Measurements from ENCODE around the gene FAM193A.
"Not testable (repeated sequence)": the region's sequence is repeated elsewhere in the genome, so short reads cannot be mapped to it uniquely, and the experiment has no call there.

FAM193A gene

DNA sequence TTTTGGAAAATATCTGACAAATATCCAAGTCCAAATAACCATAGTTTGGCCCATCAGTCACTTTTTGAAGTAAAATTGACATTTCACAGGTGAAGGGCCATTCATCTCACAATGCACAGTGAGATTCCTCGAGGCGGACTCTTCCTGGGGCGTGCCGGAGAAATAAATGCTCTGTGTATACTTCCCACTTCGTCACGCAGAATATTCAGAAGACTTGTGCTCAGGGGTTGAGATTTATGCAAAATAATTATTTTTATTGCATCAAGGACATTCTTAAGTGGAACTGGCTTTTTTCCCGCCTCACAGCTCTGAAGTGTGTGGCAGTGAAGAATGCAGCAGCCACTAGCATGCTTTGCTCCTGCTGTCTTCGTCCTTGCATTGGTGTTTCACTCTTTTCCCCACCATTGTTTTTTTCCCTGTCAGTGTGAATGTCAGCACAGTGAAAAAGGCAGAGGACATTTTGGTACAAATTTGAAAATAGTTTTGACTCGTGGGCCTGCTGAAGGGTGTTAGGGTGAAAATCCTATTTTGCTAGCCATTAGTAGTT is 70.6 kb downstream of the FAM193A start:
- no peak for DNase-seq (ENCODE audit: low read depth in 2 of 3, low spot score in 2 of 3)

DNA sequence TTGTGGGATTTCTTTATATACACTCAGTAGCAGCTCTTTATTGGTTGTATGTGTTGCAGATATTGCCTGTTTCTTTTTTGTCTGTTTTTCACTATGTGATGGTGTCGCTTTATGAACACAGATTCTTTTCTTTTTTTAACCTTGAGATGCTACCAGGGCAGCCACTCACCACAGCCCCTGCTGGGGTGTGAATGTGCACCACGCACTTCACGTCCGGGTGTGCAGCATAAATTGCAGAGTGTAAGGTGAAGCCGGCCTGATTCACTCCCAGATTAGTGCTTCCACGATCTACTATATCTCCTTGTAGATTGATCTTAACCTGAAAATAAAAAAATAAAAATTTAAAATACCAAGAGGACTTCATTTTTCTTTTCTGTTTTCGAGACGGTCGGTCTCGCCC is 71.4 kb downstream of the FAM193A start:
- no peak for DNase-seq (ENCODE audit: low read depth in 2 of 3, low spot score in 2 of 3)

DNA sequence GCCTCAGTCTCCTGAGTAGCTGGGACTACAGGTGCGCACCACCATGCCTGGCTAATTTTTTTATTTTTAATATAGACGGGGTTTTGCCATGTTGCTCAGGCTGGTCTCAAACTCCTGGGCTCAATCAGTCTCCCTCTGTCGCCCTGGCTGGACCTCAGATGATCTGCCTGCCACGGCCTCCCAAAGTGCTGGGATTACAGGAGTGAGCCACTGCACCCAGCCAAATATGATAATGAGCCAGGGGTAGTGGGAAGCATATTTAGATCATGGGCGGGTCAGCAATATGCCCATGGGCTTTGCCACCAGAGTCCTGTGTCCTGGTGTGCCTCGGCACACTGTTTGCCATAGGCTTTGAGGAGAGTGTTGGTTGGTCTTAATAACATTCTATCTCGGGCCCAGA is 71.8 kb downstream of the FAM193A start:
- DNase-seq (ENCODE audit: low read depth in 2 of 3, low spot score in 2 of 3) = no peak

DNA sequence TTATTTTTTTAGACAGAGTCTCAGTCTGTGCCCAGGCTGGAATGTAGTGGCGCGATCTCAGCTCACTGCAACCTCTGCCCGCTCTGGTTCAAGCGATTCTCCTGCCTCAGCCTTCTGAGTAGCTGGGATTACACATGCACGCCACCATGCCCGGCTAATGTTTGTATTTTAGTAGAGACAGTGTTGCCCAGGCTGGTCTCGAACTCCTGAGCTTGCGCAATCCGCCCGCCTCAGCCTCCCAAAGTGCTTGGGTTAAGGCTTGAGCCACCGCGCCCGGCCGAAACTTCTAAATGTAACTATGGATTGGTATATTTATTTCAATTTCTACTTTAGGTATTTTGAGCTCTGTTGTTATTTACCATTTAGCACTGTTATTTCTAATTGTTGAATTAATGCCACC is 79.4 kb downstream of the FAM193A start:
- DNase-seq (ENCODE audit: low read depth in 2 of 3, low spot score in 2 of 3) = no peak

DNA sequence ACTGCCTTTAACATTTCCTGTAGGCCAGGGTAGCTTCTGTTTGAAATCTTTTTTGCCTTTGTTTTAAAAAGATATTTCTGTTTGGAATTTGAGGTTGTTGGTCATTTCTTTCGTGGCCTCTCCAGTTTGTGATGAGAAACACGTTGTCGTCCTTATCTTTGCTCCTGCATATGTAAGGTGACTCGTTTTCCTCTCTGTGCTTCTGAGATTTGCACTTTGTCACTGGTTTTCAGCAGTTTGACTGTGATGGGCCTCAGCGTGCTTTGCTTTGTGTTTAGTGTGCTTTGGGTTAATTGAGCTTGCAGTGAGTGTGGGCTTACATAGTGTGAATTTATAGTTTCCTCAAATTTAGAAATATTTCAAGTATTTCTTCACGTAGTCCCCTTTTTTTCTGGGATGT is 81.5 kb downstream of the FAM193A start:
- no peak for DNase-seq (ENCODE audit: low read depth in 2 of 3, low spot score in 2 of 3)

DNA sequence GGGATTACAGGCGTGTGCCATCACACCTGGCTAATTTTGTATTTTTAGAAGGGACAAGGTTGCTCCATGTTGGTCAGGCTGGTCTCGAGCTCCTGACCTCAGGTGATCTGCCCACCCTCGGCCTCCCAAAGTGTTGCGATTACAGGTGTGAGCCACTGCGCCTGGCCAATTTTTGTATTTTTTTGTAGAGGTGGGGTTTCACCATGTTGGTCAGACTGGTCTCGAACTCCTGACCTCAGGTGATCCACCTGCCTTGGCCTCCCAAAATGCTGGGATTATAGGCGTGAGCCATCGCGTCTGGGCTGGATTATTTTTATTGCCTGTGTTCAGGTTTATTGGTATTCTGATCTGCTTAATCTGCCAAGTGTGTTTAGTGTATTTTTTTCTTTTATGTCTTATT is 82.3 kb downstream of the FAM193A start:
- DNase-seq (ENCODE audit: low read depth in 2 of 3, low spot score in 2 of 3) = not testable (repeated sequence)

DNA sequence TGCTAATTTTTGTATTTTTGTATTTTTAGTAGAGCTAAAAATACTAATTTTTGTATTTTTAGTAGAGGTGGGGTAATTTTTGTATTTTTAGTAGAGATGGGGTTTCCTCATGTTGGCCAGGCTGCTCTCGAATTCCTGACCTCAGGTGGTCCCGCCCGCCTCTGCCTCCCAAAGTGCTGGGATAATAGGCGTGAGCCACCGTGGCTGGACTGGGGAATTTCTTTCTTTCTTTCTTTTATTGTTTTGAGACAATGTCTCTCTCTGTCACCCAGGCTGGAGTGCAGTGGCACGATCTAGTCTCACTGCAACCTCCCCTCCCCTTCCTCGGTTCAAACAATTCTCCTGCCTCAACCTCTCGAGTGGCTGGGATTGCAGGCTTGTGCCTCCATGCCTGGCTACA is 83.0 kb downstream of the FAM193A start:
- no peak for DNase-seq (ENCODE audit: low read depth in 2 of 3, low spot score in 2 of 3)

DNA sequence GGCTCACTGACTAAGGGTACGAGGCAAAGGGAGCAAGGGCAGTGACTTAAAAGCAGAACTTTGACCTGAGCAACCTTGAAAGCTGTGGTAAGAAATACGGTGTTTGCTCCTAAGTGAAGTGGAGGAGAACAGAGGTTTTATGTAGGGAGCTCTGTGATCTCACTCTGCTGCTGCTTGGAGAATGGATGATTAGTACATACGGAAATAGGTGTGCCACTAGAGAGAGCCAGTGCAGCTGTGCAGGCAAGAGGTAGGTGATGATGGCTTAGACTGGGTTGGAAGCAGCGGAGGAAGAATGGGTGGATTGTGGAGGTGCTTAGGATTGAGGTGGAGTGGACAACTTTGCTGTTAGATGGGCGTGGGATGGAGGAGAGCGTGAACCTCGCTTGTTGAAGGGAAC is 85.0 kb downstream of the FAM193A start:
- DNase-seq (ENCODE audit: low read depth in 2 of 3, low spot score in 2 of 3) = no peak

DNA sequence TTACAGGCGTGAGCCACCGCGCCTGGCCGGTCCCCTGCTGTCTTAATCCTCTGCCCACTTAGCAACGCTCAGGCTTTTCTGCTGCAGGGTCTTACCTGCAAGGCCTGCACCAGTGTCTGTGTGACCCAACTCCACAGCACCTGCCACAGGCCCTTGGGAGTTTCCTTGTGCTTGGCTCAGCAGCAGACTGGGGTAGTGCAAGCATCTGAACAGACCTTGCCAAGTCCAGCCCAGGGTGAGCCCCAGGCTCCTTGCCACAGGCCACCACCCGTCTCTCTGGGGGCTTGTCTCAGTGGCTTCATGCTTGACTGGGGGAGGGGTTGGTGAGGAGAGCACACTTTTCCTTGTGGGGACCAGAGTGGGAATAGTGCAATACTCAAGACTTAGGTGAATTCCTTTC is 87.0 kb downstream of the FAM193A start:
- no peak for DNase-seq (ENCODE audit: low read depth in 2 of 3, low spot score in 2 of 3)

DNA sequence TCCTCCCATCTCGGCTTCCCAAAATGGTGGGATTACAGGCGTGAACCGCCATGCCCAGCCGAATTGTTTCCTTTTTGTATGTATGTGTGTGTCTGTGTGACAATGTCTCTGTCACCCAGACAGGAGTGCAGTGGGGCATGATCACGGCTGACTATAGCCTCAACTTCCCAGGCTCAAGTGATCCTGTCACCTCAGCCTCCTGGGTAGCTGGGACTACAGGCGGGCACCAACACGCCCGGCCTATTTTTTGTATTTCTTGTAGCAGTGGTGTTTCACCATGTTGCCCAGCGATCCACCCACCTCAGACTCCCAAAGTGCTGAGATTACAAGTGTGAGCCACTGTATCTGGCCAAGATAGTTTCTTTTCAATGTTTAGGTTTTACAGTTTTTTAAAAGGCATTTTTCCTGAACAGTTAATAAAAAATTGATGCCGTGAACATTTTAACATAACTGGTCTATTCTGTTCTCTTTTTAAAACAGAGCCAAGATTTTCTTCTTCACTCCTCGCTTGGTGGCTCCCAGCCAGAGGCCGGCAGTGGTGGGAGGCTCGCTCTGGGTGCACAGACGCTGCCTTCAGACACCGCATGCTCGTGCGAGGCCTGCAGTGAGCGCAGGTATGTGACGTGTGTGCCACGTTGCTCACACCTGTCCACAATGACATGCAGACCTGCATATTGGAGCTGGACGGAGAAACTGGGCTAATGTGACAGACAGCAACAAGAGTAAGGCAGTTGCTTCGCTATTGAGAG is 88.5 kb downstream of the FAM193A start:
- no peak for DNase-seq (ENCODE audit: low read depth in 2 of 3, low spot score in 2 of 3)

DNA sequence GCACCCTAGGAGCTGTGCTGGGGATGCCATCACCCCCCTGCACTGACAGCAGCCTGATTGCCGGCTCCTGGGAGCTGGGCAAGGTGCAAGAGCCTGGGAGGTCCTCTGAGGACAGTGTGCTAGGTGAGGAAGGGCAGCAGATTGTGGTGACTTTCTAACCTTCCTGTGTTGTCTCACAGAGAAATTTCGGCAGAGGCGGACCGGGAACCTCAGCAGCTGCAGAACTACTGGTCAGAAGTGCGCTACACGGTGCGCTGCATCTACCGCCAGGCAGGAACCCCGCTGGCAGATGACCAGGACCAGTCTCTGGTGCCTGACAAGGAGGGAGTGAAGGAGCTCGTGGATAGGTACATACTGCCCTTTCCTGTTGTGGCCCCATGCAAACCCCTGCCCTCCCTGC is 89.8 kb downstream of the FAM193A start:
- DNase-seq (ENCODE audit: low read depth in 2 of 3, low spot score in 2 of 3) = no peak

DNA sequence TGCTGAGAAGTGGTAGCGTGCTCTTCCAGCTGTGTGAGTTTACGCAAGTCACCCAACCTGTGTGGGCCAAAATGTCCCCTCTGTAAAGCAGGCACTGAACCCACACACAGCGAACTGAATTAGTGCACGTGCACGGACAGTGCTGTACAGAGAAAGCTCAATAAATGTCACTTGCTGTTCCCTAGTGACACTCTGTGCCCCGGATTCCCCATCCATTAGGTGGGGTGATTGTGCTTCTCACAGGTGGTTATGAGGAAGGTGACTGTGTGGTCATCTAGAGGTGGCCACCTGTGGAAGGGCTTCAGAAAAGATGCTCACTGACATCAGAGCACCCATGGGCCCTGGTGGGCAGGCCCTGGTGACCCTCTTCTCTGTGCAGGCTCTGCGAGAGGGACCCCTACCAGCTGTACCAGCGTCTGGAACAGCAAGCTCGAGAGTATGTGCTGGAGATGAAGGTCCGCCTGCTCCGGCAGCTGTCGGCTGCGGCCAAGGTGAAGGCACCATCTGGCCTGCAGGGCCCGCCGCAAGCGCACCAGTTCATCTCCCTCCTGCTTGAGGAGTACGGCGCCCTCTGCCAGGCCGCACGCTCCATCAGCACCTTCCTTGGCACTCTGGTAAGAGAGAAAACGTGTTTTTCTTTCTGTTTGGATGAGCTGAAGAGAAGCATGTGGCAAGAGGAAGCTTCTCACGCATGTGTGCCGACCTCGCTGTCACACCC is 94.3 kb downstream of the FAM193A start:
- DNase-seq (ENCODE audit: low read depth in 2 of 3, low spot score in 2 of 3) = no peak

DNA sequence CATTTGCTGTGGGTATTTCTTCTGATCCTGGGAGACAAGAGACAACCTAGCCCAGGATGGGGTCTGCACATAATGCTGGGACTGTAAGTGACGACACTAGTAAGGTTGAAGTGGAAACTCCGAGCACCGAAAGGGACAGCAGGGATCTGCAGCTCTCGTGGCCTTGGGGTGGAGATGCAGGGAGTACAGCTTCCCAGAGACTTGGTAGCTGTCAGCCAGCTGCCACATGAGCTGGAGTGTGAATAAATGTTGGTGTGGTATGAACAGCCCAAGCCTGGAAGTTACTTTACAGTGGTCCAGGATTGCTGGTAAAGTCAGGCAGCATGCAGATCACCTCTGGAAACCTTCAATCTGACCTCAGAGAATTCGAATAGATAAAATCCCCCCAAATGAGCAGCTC is 97.6 kb downstream of the FAM193A start:
- DNase-seq (ENCODE audit: low read depth in 2 of 3, low spot score in 2 of 3) = no peak

DNA sequence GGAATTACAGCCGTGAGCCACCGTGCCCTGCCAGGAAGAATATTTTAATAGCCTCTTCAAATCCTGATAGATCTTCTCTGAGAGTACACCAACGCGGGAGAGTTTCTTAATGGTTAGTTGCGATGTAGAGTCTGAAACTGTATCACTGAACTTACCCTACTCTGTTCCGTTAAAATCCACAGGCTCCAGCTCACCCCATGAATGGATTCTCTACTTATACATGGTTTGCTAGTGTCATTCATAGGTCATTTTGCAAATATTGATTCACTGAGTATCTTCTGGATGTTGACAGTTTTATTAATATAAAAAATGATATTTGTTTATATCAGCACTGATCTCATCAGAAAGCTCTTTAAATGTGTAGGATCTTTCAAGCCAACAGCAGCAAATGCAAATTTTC is 99.9 kb downstream of the FAM193A start:
- no peak for DNase-seq (ENCODE audit: low read depth in 2 of 3, low spot score in 2 of 3)

DNA sequence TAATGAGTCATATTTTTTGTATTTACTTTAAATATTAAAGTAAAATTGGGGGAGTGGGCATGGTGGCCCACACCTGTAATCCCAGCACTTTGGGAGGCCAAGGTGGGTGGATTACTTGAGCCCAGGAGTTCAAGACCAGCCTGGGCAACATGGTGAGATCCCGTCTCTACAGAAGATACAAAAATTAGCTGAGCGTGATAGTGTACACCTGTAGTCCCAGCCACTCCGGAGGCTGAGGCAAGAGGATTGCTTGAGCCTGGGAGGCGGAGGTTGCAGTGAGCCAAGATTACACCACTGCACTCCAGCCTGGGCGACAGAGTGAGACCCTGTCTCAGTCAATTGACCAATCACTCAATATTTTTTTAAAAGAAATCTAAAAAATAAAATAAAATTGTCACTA is 100.5 kb downstream of the FAM193A start:
- DNase-seq (ENCODE audit: low read depth in 2 of 3, low spot score in 2 of 3) = not testable (repeated sequence)

DNA sequence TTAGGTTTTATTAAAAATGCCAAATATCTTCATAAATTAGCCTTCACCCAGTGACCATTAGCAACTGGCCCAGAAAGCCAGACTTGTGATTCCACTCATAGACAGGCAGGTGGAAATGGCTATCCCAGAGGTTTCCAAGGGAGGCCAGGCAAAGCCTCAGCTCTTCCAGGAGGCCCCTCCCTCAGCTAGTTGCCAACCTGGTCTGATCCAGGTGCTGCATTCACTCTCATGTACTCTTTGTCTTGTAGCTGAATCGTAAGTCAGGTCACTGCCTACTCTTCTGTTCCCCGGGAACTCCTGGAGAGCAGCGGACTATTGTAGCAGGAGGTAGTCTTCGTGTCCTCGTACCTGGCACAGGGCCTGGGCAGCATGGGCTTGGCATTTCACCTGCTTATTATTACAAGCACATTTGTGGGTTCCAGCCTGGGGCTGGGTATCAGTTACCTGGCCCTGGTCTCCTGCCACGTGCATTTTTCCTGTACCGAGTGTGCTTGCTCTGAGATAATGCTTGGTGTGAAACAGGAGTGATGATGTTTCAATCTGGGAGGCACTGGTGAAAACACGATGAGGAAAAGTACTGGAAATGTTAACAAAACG is 101.6 kb downstream of the FAM193A start:
- DNase-seq (ENCODE audit: low read depth in 2 of 3, low spot score in 2 of 3) = no peak

DNA sequence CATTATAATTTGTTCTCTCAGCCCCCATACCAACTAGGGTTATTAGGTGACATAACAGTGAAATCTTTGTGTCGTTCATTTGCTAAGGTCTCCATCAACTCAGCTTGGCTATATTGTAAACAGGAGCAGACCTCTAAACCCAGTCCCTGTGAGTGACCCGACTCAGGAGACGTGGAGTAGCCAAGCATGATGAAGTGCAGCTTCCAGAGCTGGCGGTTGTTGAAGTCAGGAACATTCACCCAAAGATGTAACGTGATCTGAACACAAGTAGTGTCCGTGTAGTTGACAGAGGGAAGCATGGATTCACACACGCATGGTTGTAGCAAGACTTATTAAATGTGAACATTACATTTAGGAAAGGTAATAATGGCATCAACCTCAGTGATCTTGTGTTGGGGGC is 102.3 kb downstream of the FAM193A start:
- DNase-seq (ENCODE audit: low read depth in 2 of 3, low spot score in 2 of 3) = no peak

DNA sequence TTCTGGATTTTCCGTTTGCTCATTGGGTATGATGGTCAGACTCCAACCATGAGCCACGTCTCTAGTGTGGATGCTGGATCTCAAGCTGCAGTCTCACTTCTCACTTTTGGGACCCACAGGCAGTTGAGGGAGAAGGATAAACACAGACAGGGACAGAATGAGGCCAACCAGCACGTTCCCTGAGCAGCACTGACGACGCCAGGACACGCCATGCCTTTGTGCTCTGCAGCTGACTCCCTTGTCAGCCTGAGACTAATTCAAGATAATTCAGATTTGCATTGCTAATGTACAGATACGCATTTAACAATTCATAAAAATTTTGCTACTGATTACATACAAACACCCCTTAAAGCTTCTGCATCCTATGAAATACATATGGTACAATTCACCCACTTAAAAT is 106.5 kb downstream of the FAM193A start:
- DNase-seq (ENCODE audit: low read depth in 2 of 3, low spot score in 2 of 3) = no peak

DNA sequence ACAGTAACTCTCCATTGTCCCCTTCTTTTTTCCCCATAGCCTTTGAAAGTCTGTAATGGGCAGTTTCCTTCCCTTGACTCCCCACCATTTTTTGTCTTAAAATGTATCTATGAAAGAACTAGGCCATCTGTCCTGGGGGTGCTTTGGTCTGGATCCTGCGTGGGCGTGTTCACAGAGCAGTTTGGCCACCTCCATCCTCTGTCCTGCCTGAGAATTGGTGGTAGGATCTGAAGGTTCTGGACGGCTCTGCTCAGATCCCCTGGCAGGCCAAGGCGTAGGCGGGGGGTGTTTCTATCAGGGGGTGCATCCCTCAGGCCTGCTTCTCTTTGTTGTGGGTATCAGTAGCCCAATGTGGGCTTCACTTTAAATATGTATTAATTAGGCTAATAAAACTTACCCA is 107.1 kb downstream of the FAM193A start:
- DNase-seq (ENCODE audit: low read depth in 2 of 3, low spot score in 2 of 3) = no peak

DNA sequence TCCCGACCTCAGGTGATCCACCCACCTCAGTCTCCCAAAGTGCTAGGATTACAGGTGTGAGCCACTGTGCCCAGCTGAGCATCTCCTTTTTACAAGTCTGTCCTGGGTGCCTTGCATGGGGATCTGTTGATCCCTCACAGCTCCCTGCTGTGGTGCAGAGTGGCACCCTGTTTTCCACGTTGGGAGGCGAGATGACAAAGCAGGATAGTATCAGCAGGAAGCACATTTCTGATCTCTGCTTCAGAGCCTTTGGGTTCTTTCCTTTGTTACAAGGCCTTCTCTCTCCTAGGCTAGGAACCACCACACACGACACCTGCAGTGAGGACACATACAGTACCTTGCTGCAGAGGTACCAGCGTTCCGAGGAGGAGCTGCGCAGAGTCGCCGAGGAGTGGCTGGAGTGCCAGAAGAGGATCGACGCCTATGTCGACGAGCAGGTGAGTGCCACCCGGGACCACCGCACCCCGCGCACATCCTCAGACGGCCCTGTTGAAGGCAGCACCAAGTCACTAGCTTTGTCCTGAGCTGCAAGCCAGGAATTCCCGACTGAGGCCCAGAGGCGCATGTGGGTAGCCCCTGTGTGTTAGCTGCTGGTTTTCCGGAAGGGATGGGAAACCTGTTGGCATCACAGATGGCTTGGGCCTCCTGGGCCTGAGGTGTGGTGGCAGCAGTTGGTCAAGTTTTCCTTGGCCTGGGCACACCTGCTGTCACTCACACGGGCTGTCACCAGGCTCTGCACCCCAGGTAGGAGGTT is 110.1 kb downstream of the FAM193A start:
- no peak for DNase-seq (ENCODE audit: low read depth in 2 of 3, low spot score in 2 of 3)

DNA sequence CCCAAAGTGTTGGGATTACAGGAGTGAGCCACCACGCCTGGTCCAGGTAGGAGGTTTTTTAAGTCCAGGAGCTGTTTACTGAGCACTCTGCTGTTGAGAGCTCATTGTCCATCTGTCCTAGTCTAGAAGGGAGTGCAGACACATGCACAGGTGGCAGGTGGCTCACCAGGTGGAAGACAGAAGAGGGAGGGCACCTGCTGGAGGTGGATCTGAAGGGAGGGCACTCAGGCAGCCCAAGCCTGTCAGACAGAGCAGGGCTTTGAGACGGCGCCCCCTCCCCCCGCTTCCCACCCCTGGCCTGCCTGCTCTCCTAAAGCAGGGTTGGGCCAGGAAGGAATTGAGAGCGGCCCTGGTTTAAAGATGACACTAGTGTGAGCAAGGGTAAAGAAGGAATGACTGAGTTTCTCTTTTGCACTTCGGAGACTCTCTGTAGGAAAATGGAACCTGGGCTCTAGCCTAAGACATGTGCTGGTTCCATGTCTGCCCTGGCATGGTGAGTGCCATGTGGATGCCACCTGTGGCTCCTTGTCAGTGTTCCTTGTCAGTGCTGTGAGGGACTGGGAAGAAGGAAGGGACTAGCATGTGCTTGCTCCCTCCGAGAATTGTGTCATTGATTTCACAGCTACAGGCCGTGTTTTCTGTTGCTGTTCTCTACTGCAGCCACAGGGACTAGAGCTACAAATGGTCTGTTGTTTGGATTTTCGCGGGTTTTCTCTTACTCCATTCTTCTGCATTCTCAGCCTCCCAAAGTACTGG is 111.1 kb downstream of the FAM193A start:
- no peak for DNase-seq (ENCODE audit: low read depth in 2 of 3, low spot score in 2 of 3)
